HG03354 (cell line): ENCODE data around the gene CREBBP.

Experiments
- ATAC-seq: cut with Tn5 transposase; IDR thresholded peaks from one replicate; pipeline ENCODE4 v1.9.1; 2021; ENCODE audit warnings: mild to moderate bottlenecking; ENCODE audit not compliant: unreplicated experiment, poor library complexity, severe bottlenecking

The CREBBP gene

DNA sequence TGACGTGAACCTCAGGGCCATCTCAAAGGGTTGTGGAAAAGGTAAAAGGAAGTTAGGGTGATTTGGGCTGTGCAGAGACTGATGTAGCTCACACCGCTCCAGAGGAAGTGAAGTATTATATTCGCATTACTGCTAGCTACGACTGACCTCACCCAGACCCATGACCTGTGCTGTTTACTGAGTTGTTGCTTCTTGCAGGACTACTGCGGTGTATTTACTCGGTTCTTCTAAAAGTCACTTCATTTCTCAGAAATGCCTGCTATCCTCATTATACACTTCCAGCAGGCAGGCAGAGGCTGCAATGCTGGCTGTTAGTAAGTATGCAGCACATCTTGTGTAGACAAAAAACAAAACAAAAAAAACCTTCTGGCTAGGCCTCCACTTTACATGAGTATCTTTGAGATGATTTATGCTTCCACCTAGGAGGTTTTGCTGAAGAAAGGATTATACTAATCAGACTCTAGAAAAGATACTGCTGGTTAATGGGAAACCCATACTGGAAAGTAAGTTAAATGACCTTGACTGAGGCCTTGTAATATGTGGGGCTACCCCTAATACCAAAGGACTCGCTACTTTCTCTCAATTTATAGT lies 76.0 kb downstream of the CREBBP start:
- ATAC-seq = no peak

- ATAC-seq = no peak
Measured at GRCh38 chr16:3800477-3801270, 79.8 kb downstream of the CREBBP start.

DNA sequence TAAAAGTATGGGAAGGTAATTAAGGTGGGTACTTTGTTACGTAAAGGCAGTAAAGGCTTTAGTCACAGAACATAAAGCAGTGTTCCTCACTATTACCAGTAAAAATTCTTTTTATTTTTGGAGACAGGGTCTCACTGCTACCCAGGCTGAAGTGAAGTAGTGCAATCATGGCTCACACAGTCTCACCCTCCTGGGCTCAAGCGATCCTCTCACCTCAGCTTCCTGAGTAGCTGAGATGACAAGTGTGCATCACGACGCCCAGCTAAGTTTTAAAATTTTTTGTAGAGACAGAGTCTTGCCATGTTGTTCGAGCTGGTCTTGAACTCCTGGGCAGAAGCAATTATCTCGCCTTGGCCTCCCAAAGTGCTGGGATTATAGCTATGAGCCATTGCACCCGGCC lies 80.5 kb downstream of the CREBBP start:
- no peak for ATAC-seq

GRCh38 chr16:3799354-3799753 lies 81.2 kb downstream of the CREBBP start:
- ATAC-seq = no peak

GRCh38 chr16:3798838-3799237 lies 81.7 kb downstream of the CREBBP start:
- ATAC-seq = no peak

- ATAC-seq = peak; percentile 58
Measured at GRCh38 chr16:3797904-3798811, 82.4 kb downstream of the CREBBP start.

- no peak for ATAC-seq
Measured at GRCh38 chr16:3797473-3797872, 83.0 kb downstream of the CREBBP start.

DNA sequence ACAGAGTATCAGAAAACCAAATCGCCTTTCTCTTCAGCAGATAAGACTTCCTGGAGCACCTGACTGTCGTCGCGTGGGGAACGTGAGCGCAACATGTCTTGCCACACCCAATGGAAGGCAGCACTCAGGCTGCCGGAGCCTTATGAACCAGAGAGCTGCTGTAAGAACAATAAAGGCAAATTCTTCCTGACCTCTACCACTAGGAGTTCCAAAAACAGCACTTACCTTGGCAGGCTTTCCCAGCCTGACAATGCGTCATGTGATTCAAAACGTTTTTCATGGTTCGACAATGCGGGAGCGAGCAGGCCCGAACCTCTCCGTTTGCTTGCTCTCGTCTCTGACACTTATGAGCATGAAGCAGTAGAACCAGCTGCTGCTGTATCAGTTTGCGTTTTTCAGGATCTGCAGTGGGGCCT lies 87.3 kb downstream of the CREBBP start:
- no peak for ATAC-seq

GRCh38 chr16:3792472-3793012 lies 88.0 kb downstream of the CREBBP start:
- ATAC-seq = no peak

GRCh38 chr16:3791701-3792100 lies 88.8 kb downstream of the CREBBP start:
- ATAC-seq = no peak

DNA sequence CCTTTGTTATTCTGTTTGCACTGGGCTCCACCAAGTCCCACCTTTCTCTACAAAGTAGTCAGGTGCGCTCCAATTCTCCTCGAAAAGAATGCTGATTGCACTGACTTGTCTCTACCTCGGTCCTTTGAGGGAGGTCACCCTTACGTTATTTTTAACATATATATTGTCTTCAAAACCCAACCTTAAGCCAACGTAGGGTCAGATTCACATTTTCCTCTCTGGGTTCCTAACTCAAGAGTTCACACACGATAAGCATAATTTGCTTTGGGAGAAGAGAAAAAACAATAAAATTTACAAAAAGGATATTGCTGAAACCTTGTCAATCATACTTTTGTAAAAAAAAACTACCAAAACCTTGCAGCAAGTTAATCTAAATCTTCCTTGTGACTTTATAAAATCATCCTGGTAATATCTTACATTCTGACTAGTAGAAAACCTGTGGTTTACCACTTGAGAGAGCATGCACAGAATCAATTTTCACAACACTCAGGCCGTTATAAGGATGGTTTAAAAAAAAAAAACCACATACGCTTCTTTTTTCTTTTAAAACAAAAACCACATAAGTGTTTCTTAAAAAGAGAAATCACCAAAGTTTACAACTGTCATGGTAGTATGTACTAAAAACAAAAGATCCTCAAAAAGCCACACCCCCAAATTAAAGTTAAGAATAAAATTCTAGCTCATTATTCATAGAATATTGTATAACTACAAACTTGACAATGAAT lies 91.0 kb downstream of the CREBBP start:
- ATAC-seq = peak; percentile 39

- no peak for ATAC-seq
Measured at GRCh38 chr16:3788711-3789374, 91.7 kb downstream of the CREBBP start.

DNA sequence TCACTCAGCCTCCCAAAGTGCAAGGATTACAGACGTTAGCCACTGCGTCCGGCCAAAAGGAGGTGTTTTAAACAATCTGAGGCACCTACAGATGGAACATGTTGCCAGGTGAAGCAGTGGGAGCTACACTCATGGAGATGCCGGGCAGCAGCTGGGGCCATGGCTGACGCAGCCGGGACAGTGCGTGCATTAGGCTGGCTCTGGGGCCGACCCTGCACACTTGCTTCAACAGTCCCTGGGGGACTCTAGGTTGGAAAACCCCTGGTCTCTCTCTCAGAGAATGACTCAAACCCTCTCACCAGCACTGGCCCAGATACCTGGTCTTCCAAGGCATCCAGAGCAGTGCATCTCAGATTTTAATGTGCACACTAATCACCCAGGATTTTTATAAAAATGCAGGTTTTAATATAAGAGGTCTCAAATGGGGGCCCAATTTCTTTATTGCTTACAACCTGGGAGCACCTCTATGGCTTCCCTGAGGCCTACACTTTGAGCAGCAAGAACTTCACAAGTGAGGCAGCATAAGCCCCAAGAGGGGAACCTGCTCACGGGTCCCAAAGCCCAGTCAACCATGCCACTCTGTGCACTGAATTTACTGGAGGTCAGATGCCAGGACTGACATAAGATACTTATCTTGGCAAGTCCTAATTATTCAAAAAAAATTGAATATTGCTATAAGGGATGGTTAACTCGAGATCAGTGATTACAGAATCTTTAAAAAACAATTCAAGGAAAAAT lies 92.4 kb downstream of the CREBBP start:
- peak; percentile 78 for ATAC-seq

GRCh38 chr16:3785413-3785812 lies 95.1 kb downstream of the CREBBP start:
- ATAC-seq = no peak

DNA sequence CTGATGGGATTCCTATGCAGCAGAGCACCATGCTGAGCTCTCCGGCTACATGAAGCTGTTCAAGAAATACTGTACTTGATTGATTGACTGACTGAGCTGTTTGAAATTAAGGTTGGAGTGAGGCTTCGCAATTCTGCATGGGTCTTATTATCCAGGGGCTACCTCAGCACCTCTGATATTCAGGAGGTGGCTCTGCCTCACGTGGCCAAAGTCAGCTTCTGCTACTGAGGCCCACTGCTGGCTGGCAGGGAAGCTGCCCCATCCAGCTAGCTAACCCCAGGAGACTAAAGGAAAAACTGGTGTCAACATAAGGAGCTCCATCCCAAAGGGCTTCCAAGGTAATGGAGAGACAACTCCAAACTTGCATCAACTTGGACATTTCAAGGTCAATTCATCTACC lies 97.0 kb downstream of the CREBBP start:
- no peak for ATAC-seq

DNA sequence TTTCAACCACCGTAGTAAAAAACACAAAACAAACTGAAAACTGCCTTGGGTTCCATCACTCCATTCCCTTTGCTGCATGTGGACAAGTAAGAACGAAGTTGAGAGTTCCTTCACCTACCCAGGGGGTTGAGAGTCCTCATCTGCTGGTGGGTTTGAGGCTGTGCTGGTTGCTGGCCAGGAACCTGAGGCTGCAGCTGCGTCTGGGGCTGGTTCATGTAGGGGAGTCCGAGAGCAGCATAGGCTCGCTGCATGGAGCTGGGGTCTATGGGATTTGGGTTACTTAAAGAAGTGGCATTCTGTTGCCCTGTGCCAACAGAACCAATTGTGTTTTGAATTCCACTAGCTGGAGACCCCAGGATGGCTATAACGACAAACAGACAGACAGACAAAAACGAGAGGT lies 97.9 kb downstream of the CREBBP start:
- no peak for ATAC-seq

- no peak for ATAC-seq
Measured at GRCh38 chr16:3781421-3781820, 99.1 kb downstream of the CREBBP start.

DNA sequence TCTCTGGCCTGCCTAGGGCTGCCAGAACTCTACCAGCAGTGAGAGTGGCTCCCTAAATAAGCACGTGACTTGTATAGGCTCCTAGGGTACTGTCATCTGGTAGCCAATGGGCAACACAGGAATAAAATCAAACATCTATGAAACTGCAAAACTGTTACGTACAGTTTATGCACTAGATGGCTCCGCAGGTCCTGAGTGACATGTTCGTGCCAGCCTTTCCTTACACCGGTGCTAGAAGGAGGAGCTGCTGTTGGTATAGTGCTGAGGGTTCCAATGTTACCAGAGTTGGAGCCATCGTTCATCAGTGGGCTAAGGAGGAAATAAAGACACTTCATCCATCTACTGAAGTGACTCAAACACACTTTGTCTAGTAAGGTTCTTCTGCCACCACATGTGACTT lies 99.9 kb downstream of the CREBBP start:
- ATAC-seq = no peak
